ENCODE data around the gene KIF26B.
"Not testable (repeated sequence)": the region's sequence is repeated elsewhere in the genome, so short reads cannot be mapped to it uniquely, and the experiment has no call there.

KIF26B gene

GRCh38 chr1:245355851-245356630 lies 201.3 kb downstream of the KIF26B start:
- not testable (repeated sequence) for DNase-seq (ENCODE audit: low read depth in 2 of 2)

- DNase-seq (ENCODE audit: low read depth in 2 of 2), result no peak
These were observed 202.3 kb downstream of the KIF26B start for GRCh38 chr1:245356891-245357585.

- not testable (repeated sequence) for DNase-seq (ENCODE audit: low read depth in 2 of 2)
These were observed 204.4 kb downstream of the KIF26B start for GRCh38 chr1:245359101-245359680.

GRCh38 chr1:245361065-245361464 lies 206.3 kb downstream of the KIF26B start:
- no peak for DNase-seq (ENCODE audit: low read depth in 2 of 2)

GRCh38 chr1:245361951-245362350 lies 207.2 kb downstream of the KIF26B start:
- no peak for DNase-seq (ENCODE audit: low read depth in 2 of 2)

- no peak for DNase-seq (ENCODE audit: low read depth in 2 of 2)
These were observed 208.8 kb downstream of the KIF26B start for GRCh38 chr1:245363461-245364200.

- DNase-seq (ENCODE audit: low read depth in 2 of 2), result no peak
These were observed 210.6 kb downstream of the KIF26B start for GRCh38 chr1:245365095-245366020.

GRCh38 chr1:245366886-245367285 lies 212.1 kb downstream of the KIF26B start:
- no peak for DNase-seq (ENCODE audit: low read depth in 2 of 2)

- DNase-seq (ENCODE audit: low read depth in 2 of 2), result no peak
These were observed 215.5 kb downstream of the KIF26B start for GRCh38 chr1:245370175-245370825.

- no peak for DNase-seq (ENCODE audit: low read depth in 2 of 2)
These were observed 216.3 kb downstream of the KIF26B start for GRCh38 chr1:245370905-245371581.

GRCh38 chr1:245373131-245373530 lies 218.3 kb downstream of the KIF26B start:
- no peak for DNase-seq (ENCODE audit: low read depth in 2 of 2)

- DNase-seq (ENCODE audit: low read depth in 2 of 2), result no peak
These were observed 221.1 kb downstream of the KIF26B start for GRCh38 chr1:245375789-245376460.

- no peak for DNase-seq (ENCODE audit: low read depth in 2 of 2)
These were observed 223.1 kb downstream of the KIF26B start for GRCh38 chr1:245377854-245378253.

GRCh38 chr1:245378311-245378722 lies 223.5 kb downstream of the KIF26B start:
- DNase-seq (ENCODE audit: low read depth in 2 of 2), result no peak

- DNase-seq (ENCODE audit: low read depth in 2 of 2), result no peak
These were observed 224.0 kb downstream of the KIF26B start for GRCh38 chr1:245378745-245379144.

- no peak for DNase-seq (ENCODE audit: low read depth in 2 of 2)
These were observed 226.2 kb downstream of the KIF26B start for GRCh38 chr1:245380790-245381535.

GRCh38 chr1:245382981-245383380 lies 228.2 kb downstream of the KIF26B start:
- DNase-seq (ENCODE audit: low read depth in 2 of 2), result no peak

All from stimulated activated CD8-positive, alpha-beta memory T cell treated with anti-CD3 and anti-CD28 coated beads, Interleukin-7, amount 100 ng/mL, for 1 hour (primary cell).